Measurements from ENCODE around the gene SHROOM3.
A peak's percentile ranks its signal among the peaks of the same experiment; 100 is the strongest.

Gene SHROOM3

DNA sequence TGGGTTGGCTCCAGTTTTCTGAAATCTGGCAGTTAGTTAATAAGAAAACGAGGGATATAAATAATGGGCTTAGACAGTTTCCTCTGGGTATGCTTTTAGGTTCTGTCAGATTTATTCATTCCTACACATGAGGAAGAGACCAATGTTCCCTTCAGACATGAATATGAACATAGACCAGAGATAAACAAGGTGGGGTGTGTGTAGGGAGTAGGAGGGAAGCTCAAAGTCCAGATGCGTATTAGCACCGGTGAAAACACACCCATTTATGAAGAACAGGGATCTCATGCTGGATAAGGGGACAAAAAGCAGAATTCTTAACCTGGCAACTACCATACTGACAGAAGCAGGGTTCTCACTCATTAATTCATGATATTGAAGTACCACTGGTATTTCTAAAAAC is 240.0 kb downstream of the SHROOM3 start:
- DNase-seq, result no peak

- DNase-seq, result no peak
Measured at GRCh38 chr4:76677571-76678326, 242.7 kb downstream of the SHROOM3 start.

- DNase-seq, result no peak
Measured at GRCh38 chr4:76679691-76680090, 244.7 kb downstream of the SHROOM3 start.

DNA sequence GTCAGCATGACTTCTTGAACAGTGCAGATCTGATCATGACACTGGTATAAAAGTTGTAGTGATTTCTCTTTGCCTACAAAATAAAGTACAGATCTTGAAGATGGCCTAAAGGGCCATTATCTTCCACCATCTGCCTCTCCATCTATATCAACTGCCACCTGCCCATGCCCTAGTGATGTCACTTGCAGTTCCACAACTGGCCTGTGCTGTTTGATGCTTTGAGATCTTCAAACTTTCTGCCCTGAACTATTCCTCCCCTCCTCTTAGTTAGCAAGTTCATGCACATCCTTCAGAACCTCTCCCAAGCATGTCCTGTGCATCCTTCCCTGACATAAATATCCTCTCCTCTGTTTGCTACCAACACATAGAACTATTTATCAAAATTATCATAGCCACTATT is 245.9 kb downstream of the SHROOM3 start:
- DNase-seq, result no peak

- DNase-seq, result no peak
Measured at GRCh38 chr4:76681996-76682395, 247.0 kb downstream of the SHROOM3 start.

GRCh38 chr4:76683144-76683543 is 248.1 kb downstream of the SHROOM3 start:
- no peak for DNase-seq

DNA sequence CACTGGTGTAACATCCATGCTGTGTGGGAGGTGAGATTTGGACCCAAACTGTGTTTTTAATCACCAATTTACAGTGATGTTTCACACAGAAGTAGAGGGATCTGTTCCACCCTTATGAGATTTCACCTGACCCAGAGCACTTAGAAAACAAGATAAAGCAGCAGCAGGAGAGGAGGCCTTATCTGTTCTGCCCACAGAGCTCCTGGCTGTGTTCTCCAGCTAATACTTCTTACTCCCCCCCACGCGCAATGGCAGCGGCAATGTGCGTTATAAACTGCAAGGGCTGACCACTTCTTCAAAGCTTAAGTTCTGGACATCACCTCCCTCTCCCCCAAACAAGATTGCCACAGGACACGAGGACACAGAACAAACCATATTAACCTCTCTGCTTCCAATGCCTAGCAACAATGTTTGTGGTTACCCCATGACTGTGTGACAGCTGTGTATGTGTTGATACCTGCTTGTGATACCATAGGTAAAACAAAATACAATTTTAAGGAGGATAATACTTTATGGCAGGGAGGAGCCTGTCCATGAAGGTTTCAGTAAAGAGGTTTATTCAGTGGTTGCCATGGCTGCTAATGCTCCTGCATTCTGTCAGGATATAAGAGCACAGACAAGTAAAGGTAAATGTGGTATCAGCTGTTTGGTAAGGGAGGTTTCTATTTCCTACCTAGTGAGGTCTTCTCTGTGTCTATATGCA is 252.9 kb downstream of the SHROOM3 start:
- DNase-seq, result peak; percentile 57

DNA sequence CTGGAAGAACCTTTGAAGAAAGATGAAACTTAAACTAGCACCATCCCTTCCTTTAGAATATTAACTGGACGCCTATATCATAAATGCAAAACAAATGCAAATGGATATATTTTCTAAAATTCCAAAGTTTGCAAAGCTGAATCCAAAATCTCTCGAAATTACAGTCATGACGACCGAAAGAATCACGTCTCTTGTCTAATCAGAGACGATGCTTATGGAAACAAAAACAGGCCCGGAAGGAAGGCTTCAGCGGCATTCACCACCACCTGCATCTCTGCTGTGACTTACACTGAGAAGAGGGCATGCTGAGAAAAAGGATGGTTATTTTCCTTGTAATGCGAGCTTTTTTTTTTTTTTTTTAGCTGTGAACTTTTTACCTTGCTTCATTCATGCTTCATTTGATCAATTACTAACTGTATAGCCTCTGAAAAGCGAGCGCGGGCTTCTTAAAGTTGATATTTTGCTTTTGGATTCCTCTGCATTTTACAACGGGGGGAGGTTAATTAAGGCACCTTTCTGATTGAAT is 253.7 kb downstream of the SHROOM3 start:
- peak; percentile 71 for DNase-seq

GRCh38 chr4:76689145-76689817 is 254.3 kb downstream of the SHROOM3 start:
- DNase-seq, result peak; percentile 92

- peak; percentile 53 for DNase-seq
Measured at GRCh38 chr4:76690011-76690905, 255.2 kb downstream of the SHROOM3 start.

DNA sequence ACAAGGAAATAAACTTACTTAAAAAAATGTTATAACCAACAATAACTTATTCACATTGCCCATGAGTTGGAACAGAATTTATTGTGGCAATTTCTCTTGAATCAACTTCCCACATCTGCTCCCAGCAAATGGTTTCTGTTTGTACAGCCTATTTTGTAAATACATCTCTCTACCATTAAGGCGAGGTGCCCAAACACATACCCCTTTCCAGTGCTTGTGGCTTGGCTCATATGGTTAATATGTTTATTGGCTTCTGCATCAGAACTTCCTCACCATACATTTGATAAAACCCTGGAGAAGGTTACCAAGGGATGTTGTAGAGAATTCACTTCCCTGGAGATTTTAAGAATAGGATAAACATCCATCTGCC is 255.9 kb downstream of the SHROOM3 start:
- peak; percentile 12 for DNase-seq

GRCh38 chr4:76691807-76692582 is 257.0 kb downstream of the SHROOM3 start:
- DNase-seq, result no peak

GRCh38 chr4:76692761-76693160 is 257.7 kb downstream of the SHROOM3 start:
- DNase-seq, result no peak

GRCh38 chr4:76694056-76694455 is 259.0 kb downstream of the SHROOM3 start:
- no peak for DNase-seq

DNA sequence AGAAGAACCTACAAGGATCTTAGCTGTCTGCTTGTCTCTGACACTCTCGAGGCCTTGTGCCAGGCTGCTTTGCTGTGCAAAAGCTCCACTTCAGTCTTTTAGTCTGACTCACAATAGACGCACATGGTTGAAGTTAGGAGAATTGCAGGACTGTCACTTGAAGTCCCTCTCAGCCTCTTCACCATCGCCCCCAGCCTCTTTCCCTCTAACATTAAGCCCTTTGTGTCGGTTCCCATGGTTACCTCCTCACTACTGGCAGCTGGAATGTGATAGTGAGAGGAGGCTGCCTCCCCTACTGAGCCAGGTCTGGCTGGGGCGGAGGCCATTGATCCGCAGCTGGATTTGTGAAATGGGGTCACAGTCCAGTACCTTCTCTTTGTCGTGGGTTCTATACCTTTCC is 261.1 kb downstream of the SHROOM3 start:
- DNase-seq, result peak; percentile 87

GRCh38 chr4:76697129-76697803 is 262.2 kb downstream of the SHROOM3 start:
- DNase-seq, result no peak

GRCh38 chr4:76698141-76698540 is 263.1 kb downstream of the SHROOM3 start:
- no peak for DNase-seq

DNA sequence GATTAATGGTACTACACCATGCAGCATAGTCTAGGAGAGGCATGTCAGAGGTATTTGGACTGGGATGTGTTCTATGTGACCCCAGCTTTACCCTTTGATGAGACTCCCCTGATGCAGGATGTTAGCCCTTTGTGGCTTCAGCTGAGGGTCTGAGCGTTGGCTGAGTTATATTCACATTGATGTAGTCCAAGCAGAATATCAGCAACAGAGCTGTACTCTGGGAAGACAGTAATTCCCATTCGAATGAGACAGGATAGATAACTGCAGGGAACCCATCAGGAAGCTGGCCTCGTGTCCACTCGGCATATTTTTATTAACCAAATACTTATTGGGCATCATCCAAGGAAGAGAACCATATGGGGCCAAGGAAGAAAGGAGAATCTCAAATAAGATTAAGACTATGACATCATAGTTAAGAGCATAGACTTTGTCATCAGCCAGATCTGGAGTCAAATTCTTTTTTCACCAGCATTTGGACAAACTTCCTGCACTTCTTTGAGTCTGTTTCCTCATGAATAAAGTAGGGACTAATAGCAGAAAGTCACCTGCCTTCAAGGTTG is 264.8 kb downstream of the SHROOM3 start:
- no peak for DNase-seq

- DNase-seq, result no peak
Measured at GRCh38 chr4:76702440-76703122, 267.6 kb downstream of the SHROOM3 start.

DNA sequence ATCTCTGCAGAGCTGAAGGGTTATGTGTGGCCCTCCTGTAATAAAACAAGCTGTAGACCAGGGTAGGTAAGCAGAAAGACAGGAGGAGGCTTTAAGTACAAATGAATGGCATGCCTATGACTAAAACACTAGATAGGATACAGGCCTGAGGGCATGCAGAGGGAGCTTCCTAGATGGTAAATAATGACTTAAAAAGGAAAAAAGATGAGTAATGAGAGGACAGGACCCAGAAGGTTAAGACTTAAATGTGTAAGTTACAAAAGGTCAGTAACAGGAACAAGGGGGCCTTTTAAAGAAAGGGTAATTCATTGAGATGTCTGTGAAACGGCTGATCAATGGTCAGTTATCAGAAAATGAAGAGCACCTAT is 268.1 kb downstream of the SHROOM3 start:
- peak; percentile 24 for DNase-seq

All from NCI-H146 (cell line).